Measurements from ENCODE around the gene GAL3ST3.

GAL3ST3 gene

GRCh38 chr11:66076561-66076960, 27.6 kb upstream of the GAL3ST3 start:
- no peak for DNase-seq (ENCODE audit: low read depth)
- H3K4me3 ChIP-seq (ENCODE audit: low read depth, low read length) = no peak overlapping the region
- TF ChIP-seq MAX (IDR thresholded peaks at IDR 0.05; ENCODE audit: low read depth, low read length) = no peak
- TF ChIP-seq CTCF (IDR thresholded peaks at IDR 0.05; ENCODE audit: low read depth, low read length) = no peak
- TF ChIP-seq MYC (IDR thresholded peaks at IDR 0.05; ENCODE audit: low read depth, low read length) = no peak
- no peak for TF ChIP-seq POLR2A (IDR thresholded peaks at IDR 0.05; ENCODE audit: extremely low read depth, insufficient read length)

GRCh38 chr11:66075273-66075672, 26.3 kb upstream of the GAL3ST3 start:
- TF ChIP-seq CTCF (IDR thresholded peaks at IDR 0.05; ENCODE audit: low read depth, low read length) (no peak), POLR2A (IDR thresholded peaks at IDR 0.05; ENCODE audit: extremely low read depth, insufficient read length) (no peak), MYC (IDR thresholded peaks at IDR 0.05; ENCODE audit: low read depth, low read length) (no peak)
- DNase-seq (ENCODE audit: low read depth) = no peak

GRCh38 chr11:66073669-66074068, 24.7 kb upstream of the GAL3ST3 start:
- H3K4me3 ChIP-seq (ENCODE audit: low read depth, low read length) = no peak overlapping the region
- no peak for DNase-seq (ENCODE audit: low read depth)
- no peak for TF ChIP-seq POLR2A (IDR thresholded peaks at IDR 0.05; ENCODE audit: extremely low read depth, insufficient read length)
- no peak for TF ChIP-seq MYC (IDR thresholded peaks at IDR 0.05; ENCODE audit: low read depth, low read length)
- no peak for TF ChIP-seq MAX (IDR thresholded peaks at IDR 0.05; ENCODE audit: low read depth, low read length)
- no peak for TF ChIP-seq CTCF (IDR thresholded peaks at IDR 0.05; ENCODE audit: low read depth, low read length)

More at GRCh38 chr11:66075273-66075672, 26.3 kb upstream of the GAL3ST3 start:
- H3K4me3 ChIP-seq (ENCODE audit: low read depth, low read length) = no peak overlapping the region

- no peak for TF ChIP-seq CTCF (IDR thresholded peaks at IDR 0.05; ENCODE audit: low read depth, low read length)
- TF ChIP-seq MYC (IDR thresholded peaks at IDR 0.05; ENCODE audit: low read depth, low read length) = no peak
- TF ChIP-seq POLR2A (IDR thresholded peaks at IDR 0.05; ENCODE audit: extremely low read depth, insufficient read length) = no peak
- no peak for TF ChIP-seq MAX (IDR thresholded peaks at IDR 0.05; ENCODE audit: low read depth, low read length)
- no peak for DNase-seq (ENCODE audit: low read depth)
- H3K4me3 ChIP-seq (ENCODE audit: low read depth, low read length) = no peak overlapping the region
Observed at GRCh38 chr11:66072518-66072917, 23.6 kb upstream of the GAL3ST3 start.

- no peak for TF ChIP-seq MYC (IDR thresholded peaks at IDR 0.05; ENCODE audit: low read depth, low read length)
- no peak overlapping the region for H3K4me3 ChIP-seq (ENCODE audit: low read depth, low read length)
- no peak for DNase-seq (ENCODE audit: low read depth)
Observed at GRCh38 chr11:66072081-66072480, 23.1 kb upstream of the GAL3ST3 start.

- DNase-seq (ENCODE audit: low read depth) = no peak
- peak overlapping the region; percentile 30 for H3K4me3 ChIP-seq (ENCODE audit: low read depth, low read length)
- TF ChIP-seq CTCF (IDR thresholded peaks at IDR 0.05; ENCODE audit: low read depth, low read length) = no peak
- no peak for TF ChIP-seq MAX (IDR thresholded peaks at IDR 0.05; ENCODE audit: low read depth, low read length)
- no peak for TF ChIP-seq MYC (IDR thresholded peaks at IDR 0.05; ENCODE audit: low read depth, low read length)
- TF ChIP-seq POLR2A (IDR thresholded peaks at IDR 0.05; ENCODE audit: extremely low read depth, insufficient read length) = no peak
Observed at GRCh38 chr11:66071381-66071801, 22.4 kb upstream of the GAL3ST3 start.

All from NB4 (cell line).